Skeletal muscle satellite cell (primary cell): Measurements from ENCODE around the gene H6PD.

ENCODE experiments used
- H3K27me3 ChIP-seq: 2 replicates; pipeline ENCODE4 v1.7.0; 2013; ENCODE audit warnings: low read length; ENCODE audit not compliant: control insufficient read depth, insufficient read depth
- H3K36me3 ChIP-seq: 2 replicates; pipeline ENCODE4 v1.7.0; 2013; ENCODE audit warnings: mild to moderate bottlenecking, control low read depth, low read length; ENCODE audit not compliant: insufficient read depth
- H3K4me1 ChIP-seq: 2 replicates; pipeline ENCODE4 v1.7.0; 2013; ENCODE audit warnings: low read length; ENCODE audit not compliant: control insufficient read depth, insufficient read depth
- H3K4me2 ChIP-seq: 2 replicates; pipeline ENCODE4 v1.7.0; 2013; ENCODE audit warnings: mild to moderate bottlenecking, low read length
- H3K4me3 ChIP-seq: 2 replicates; pipeline ENCODE4 v1.7.0; 2013; ENCODE audit warnings: low read length
- H3K9ac ChIP-seq: 2 replicates; pipeline ENCODE4 v1.7.0; 2013; ENCODE audit warnings: mild to moderate bottlenecking, low read depth, low read length, moderate library complexity
- H3K9me3 ChIP-seq: replicated peaks from 2 replicates; pipeline ENCODE4 v1.7.0; 2013; ENCODE audit warnings: mild to moderate bottlenecking, control low read depth, low read length

Gene H6PD

GRCh38 chr1:9212735-9213134, 21.8 kb upstream of the H6PD start:
- Histone ChIP-seq H3K4me2 (no peak overlapping the region), H3K9me3 (no peaks in the 10 kb centered on the region), H3K27me3 (no peaks in the 10 kb centered on the region), H3K9ac (no peak overlapping the region), H3K4me3 (no peak overlapping the region), H3K4me1 (peaks cover 20% of the 10 kb centered on the region), H3K36me3 (no peaks in the 10 kb centered on the region)

GRCh38 chr1:9213956-9214355, 20.6 kb upstream of the H6PD start:
- Histone ChIP-seq H3K9ac (no peak overlapping the region), H3K4me1 (peaks cover 17% of the 10 kb centered on the region), H3K36me3 (no peaks in the 10 kb centered on the region), H3K4me3 (no peak overlapping the region), H3K4me2 (no peak overlapping the region), H3K9me3 (no peaks in the 10 kb centered on the region), H3K27me3 (no peaks in the 10 kb centered on the region)

GRCh38 chr1:9218917-9219316, 15.7 kb upstream of the H6PD start:
- H3K9ac ChIP-seq, result no peak overlapping the region
- no peaks in the 10 kb centered on the region for H3K9me3 ChIP-seq
- H3K27me3 ChIP-seq, result no peaks in the 10 kb centered on the region
- H3K4me3 ChIP-seq, result no peak overlapping the region
- no peak overlapping the region for H3K4me2 ChIP-seq
- no peaks in the 10 kb centered on the region for H3K4me1 ChIP-seq
- H3K36me3 ChIP-seq, result no peaks in the 10 kb centered on the region

- Histone ChIP-seq H3K36me3 (no peaks in the 10 kb centered on the region), H3K4me3 (no peak overlapping the region), H3K9ac (no peak overlapping the region), H3K27me3 (peaks cover 16% of the 10 kb centered on the region), H3K4me1 (no peaks in the 10 kb centered on the region), H3K4me2 (no peak overlapping the region), H3K9me3 (no peaks in the 10 kb centered on the region)
Measured at GRCh38 chr1:9222846-9223625, 11.5 kb upstream of the H6PD start.

- Histone ChIP-seq H3K27me3 (peaks cover 16% of the 10 kb centered on the region), H3K9me3 (no peaks in the 10 kb centered on the region), H3K36me3 (no peaks in the 10 kb centered on the region), H3K4me1 (no peaks in the 10 kb centered on the region), H3K4me2 (no peak overlapping the region), H3K4me3 (no peak overlapping the region), H3K9ac (no peak overlapping the region)
Measured at GRCh38 chr1:9224664-9225410, 9.7 kb upstream of the H6PD start.

- Histone ChIP-seq H3K9me3 (no peaks in the 10 kb centered on the region), H3K4me1 (no peaks in the 10 kb centered on the region), H3K36me3 (no peaks in the 10 kb centered on the region), H3K9ac (no peak overlapping the region), H3K4me2 (no peak overlapping the region), H3K27me3 (peaks cover 16% of the 10 kb centered on the region), H3K4me3 (no peak overlapping the region)
Measured at GRCh38 chr1:9225411-9225785, 9.2 kb upstream of the H6PD start.

GRCh38 chr1:9228609-9229008, 6.0 kb upstream of the H6PD start:
- H3K9ac ChIP-seq, result no peak overlapping the region
- H3K4me3 ChIP-seq, result no peak overlapping the region
- H3K4me2 ChIP-seq, result no peak overlapping the region
- peaks cover 16% of the 10 kb centered on the region for H3K27me3 ChIP-seq
- H3K36me3 ChIP-seq, result no peaks in the 10 kb centered on the region
- no peaks in the 10 kb centered on the region for H3K9me3 ChIP-seq
- H3K4me1 ChIP-seq, result peaks cover 19% of the 10 kb centered on the region

GRCh38 chr1:9229549-9229948, 5.0 kb upstream of the H6PD start:
- Histone ChIP-seq H3K27me3 (peaks cover 15% of the 10 kb centered on the region), H3K4me3 (no peak overlapping the region), H3K9me3 (no peaks in the 10 kb centered on the region), H3K4me2 (no peak overlapping the region), H3K4me1 (peaks cover 27% of the 10 kb centered on the region), H3K36me3 (no peaks in the 10 kb centered on the region), H3K9ac (no peak overlapping the region)

- Histone ChIP-seq H3K36me3 (no peaks in the 10 kb centered on the region), H3K4me2 (no peak overlapping the region)
Measured at GRCh38 chr1:9230869-9231533, 3.6 kb upstream of the H6PD start.

GRCh38 chr1:9231648-9232332, 2.8 kb upstream of the H6PD start:
- H3K4me3 ChIP-seq, result no peak overlapping the region

More at GRCh38 chr1:9230869-9231533, 3.6 kb upstream of the H6PD start:
- Histone ChIP-seq H3K9ac (no peak overlapping the region), H3K4me1 (peaks cover 34% of the 10 kb centered on the region), H3K9me3 (no peaks in the 10 kb centered on the region), H3K4me3 (no peak overlapping the region), H3K27me3 (peaks cover 3% of the 10 kb centered on the region)

GRCh38 chr1:9233241-9233941, 1.2 kb upstream of the H6PD start:
- Histone ChIP-seq H3K9me3 (no peaks in the 10 kb centered on the region), H3K36me3 (no peaks in the 10 kb centered on the region), H3K4me2 (no peak overlapping the region), H3K9ac (peak overlapping the region; percentile 78), H3K4me3 (no peak overlapping the region), H3K27me3 (no peaks in the 10 kb centered on the region), H3K4me1 (peaks cover 47% of the 10 kb centered on the region)

More at GRCh38 chr1:9231648-9232332, 2.8 kb upstream of the H6PD start:
- Histone ChIP-seq H3K36me3 (no peaks in the 10 kb centered on the region), H3K4me1 (peaks cover 40% of the 10 kb centered on the region), H3K9me3 (no peaks in the 10 kb centered on the region), H3K27me3 (no peaks in the 10 kb centered on the region), H3K9ac (peak overlapping the region; percentile 57), H3K4me2 (peak overlapping the region; percentile 23)
